Small intestine (tissue), 7 donors: ENCODE measurements around the gene UGT1A10. TPM values are rescaled to one million over a fixed set of nuclear protein-coding genes. Genes with fewer than 3 reads are reported as not detected.

Experiments
- DNase-seq, 2 donors: peaks; one replicate each; pipeline versions ENCODE4 v3.0.0 to v3.0.0-alpha.2; 2013
- FAIRE-seq: peaks from 2 replicates; lab custom pipeline; 2012; peaks lifted over from hg19 to GRCh38; lab: Jason Lieb, UNC
- H3K27ac ChIP-seq, 3 donors: one replicate each; pipeline ENCODE4 v1.5.1; 2013; ENCODE audit warnings: low read length in 2 of 3, mild to moderate bottlenecking in 2 of 3, control low read depth in 1 of 3, inconsistent platforms in 1 of 3, low read depth in 1 of 3, moderate library complexity in 1 of 3
- H3K27me3 ChIP-seq, 3 donors: one replicate each; pipeline ENCODE4 v1.6.1; 2013; ENCODE audit warnings: low read length in 3 of 3, inconsistent platforms in 1 of 3; ENCODE audit not compliant: control insufficient read depth in 3 of 3, insufficient read depth in 3 of 3
- H3K36me3 ChIP-seq, 3 donors: one replicate each; pipeline ENCODE4 v1.6.1; 2013; ENCODE audit warnings: low read length in 3 of 3, inconsistent platforms in 1 of 3, low read depth in 1 of 3, mild to moderate bottlenecking in 1 of 3, moderate library complexity in 1 of 3; ENCODE audit not compliant: control insufficient read depth in 3 of 3, insufficient read depth in 2 of 3
- H3K4me1 ChIP-seq, 3 donors: one replicate each; pipeline ENCODE4 v1.6.1; 2013; ENCODE audit warnings: low read length in 2 of 3, inconsistent platforms in 1 of 3, low read depth in 1 of 3, mild to moderate bottlenecking in 1 of 3, moderate library complexity in 1 of 3; ENCODE audit not compliant: control insufficient read depth in 3 of 3, insufficient read depth in 2 of 3
- H3K4me3 ChIP-seq, 3 donors: one replicate each; pipeline ENCODE4 v1.5.1; 2013; ENCODE audit warnings: low read length in 3 of 3, control low read depth in 1 of 3, inconsistent platforms in 1 of 3, low read depth in 1 of 3, mild to moderate bottlenecking in 1 of 3, moderate library complexity in 1 of 3
- H3K9me3 ChIP-seq, 2 donors: one replicate each; pipeline ENCODE4 v1.6.1; 2013; ENCODE audit warnings: low read depth in 1 of 2, low read length in 1 of 2; ENCODE audit not compliant: control insufficient read depth in 2 of 2, insufficient read depth in 1 of 2
- WGBS, 3 donors: extraction: QIAGEN DNeasy Blood & Tissue Kit; methylation state at CpG; one replicate each; pipeline ENCODE4 v1.1.7; 2013; 5-methylcytosine and 5-hydroxymethylcytosine counted together
- polyA plus RNA-seq, 4 donors: library from polyadenylated mRNA; stranded (reverse) in 3 of 4; unstranded in 1 of 4; fragments of 200-250 nt in 3 of 4; fragments of 120-200 nt in 1 of 4; gene quantifications; one replicate each; pipeline versions ENCODE4 v1.2.1 to v1.2.3, GENCODE V29; 2013
- donor health status: healthy with polysubstance abuse.
- donor health status: control.
- donor health status: control.
- donor health status: Bipolar disorder and iron deficiency.
- donor health status: healthy.

UGT1A10 gene
- polyA plus RNA-seq, 4 donors: 0.27 to 30.0 (median 18.5) TPM

DNA sequence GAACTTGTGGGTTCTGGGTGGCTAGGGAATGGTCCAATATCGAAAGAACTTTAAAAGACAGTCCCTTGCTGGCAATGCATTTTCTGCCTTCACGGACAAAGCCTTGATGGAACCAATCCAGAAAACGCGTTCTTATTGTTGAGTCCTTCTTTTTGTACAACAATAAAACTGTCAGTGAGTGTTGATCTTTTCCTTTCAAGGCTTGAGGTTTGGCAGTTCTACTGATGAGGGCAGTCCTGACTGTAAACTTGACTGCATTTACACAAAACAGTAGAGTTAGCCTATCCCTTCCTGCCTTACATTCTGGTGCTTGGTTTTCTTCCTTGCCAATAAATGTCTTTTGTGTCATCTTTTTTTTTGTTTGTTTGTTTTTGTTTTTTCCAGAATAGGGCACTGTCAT is 42.9 kb downstream of the UGT1A10 start:
- 74 to 80% (median 76%) methylated on average over 4 of the region's 4 CpGs for WGBS, 3 donors
- Histone ChIP-seq H3K27ac (no peak overlapping the region), H3K27me3 (peaks cover 0 to 2% (median 1%) of the 10 kb centered on the region in 3 donors), H3K36me3 (no peaks in the 10 kb centered on the region), H3K4me3 (no peak overlapping the region), H3K4me1 (no peaks in the 10 kb centered on the region), H3K9me3 (no peaks in the 10 kb centered on the region)
- FAIRE-seq (no peak), DNase-seq (no peak)

DNA sequence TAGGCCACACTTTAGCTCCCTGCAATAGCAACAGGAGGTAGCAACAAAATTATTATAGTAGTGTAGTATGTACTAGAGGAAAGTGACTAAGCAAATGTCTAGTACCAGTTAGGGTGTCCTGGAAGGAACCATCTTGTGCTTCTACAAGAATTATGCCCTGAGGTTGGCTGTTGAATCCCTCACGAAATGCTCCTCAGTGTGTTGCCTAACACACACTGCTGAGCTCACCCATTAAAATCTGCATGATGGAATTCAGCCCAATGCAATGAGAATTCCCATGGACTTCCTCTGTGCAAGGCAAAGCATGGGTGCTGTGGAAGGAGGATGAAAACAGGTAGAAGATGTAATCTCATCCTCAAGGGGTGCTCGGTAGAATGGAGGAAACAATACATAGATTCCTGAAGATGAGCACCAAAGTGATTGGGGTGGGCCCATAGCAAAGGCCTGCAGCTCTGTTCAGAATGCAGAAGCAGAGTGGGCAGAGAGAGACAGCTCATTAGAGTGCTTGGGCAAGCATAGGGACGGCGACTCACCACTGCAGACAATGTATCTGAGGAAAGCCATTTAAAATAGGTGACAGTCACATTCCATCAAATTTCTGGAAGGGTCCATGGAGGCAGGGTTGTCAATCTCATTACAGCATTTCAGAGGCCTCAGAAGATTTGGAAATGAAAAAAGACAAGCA is 44.3 kb downstream of the UGT1A10 start:
- Histone ChIP-seq H3K27ac (no peak overlapping the region), H3K36me3 (no peaks in the 10 kb centered on the region), H3K4me1 (peaks cover 0 to 2% (median 0%) of the 10 kb centered on the region in 3 donors), H3K9me3 (no peaks in the 10 kb centered on the region), H3K27me3 (peaks cover 0 to 2% (median 1%) of the 10 kb centered on the region in 3 donors), H3K4me3 (no peak overlapping the region)
- 81 to 93% (median 91%) methylated on average over 4 of the region's 4 CpGs for WGBS, 3 donors
- FAIRE-seq (no peak), DNase-seq (no peak)

DNA sequence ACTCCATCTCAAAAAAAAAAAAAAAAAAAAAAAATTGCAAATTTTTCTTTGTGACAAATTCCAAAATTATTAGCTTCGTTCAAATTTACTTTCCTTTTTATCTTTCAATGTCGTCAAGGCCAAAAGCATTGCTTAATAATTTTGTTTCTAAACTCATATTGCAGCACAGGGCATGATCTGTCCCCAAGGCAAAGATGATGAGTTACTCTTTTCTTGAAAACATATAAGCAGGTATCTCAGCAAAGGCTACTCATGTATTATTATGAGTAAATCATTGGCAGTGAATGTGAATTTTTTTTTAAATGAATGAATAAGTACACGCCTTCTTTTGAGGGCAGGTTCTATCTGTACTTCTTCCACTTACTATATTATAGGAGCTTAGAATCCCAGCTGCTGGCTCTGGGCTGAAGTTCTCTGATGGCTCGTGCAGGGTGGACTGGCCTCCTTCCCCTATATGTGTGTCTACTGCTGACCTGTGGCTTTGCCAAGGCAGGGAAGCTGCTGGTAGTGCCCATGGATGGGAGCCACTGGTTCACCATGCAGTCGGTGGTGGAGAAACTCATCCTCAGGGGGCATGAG is 45.4 kb downstream of the UGT1A10 start, which contains the start of gene UGT1A7:
Gene UGT1A7 (plus strand): TSS at position 381 of the 579 bp plus-strand sequence. CDS start 37 bp downstream, at position 418.
- peaks cover 0 to 2% (median 0%) of the 10 kb centered on the region in 3 donors for H3K27me3 ChIP-seq
- peaks cover 0 to 2% (median 0%) of the 10 kb centered on the region in 3 donors for H3K4me1 ChIP-seq
- H3K27ac ChIP-seq: no peak within 1 kb of the TSS
- DNase-seq (no peak), FAIRE-seq (no peak)
- no peaks in the 10 kb centered on the region for H3K36me3 ChIP-seq
- no peaks in the 10 kb centered on the region for H3K9me3 ChIP-seq
- WGBS, 3 donors: 74 to 86% (median 82%) methylated on average over 5 of the region's 5 CpGs
- no peak within 1 kb of the TSS for H3K4me3 ChIP-seq

DNA sequence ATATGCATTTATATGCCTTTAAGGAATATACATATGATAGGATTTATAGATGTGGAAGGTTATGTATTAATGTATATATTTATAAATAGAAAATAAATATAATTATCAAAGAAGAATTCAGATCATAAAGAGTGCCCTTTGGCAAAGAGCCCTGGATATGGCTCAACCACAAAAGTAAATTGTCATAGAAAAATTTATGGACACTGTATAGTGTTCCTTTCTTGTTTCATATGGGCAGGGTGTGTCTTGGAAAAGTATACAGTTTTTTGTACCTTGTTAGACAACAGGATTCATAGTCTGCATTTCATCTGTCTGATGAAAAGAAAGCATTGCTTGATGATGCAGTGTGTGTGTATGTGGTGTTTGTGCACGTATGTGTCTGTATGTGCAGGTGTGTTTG is 48.4 kb downstream of the UGT1A10 start:
- FAIRE-seq (no peak), DNase-seq (no peak)
- Histone ChIP-seq H3K4me3 (no peak overlapping the region), H3K27me3 (peaks cover 0 to 2% (median 0%) of the 10 kb centered on the region in 3 donors), H3K36me3 (no peaks in the 10 kb centered on the region), H3K4me1 (peaks cover 0 to 2% (median 0%) of the 10 kb centered on the region in 3 donors), H3K9me3 (no peaks in the 10 kb centered on the region), H3K27ac (no peak overlapping the region)
- 56 to 87% (median 75%) methylated on average over 1 of the region's 1 CpG for WGBS, 3 donors

DNA sequence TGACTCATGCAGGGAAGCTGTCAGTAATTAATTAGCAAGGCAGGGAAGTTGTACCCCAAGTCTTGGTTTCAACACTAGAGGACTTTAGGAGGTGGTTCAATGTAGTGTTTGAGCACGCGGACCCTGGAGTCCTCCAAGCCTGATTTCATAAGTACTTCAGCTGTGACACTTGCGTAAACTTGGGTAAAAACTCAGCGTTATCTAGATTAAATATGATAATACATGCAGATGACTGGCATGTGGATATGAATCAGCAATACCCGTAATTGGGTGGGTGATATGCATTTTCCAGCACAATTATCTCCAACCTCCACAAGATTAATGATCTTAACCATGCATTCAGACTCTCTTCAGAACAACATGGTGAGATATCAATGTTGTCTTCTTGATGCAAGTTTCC is 50.7 kb downstream of the UGT1A10 start:
- Histone ChIP-seq H3K27ac (no peak overlapping the region), H3K4me1 (peaks cover 0 to 7% (median 0%) of the 10 kb centered on the region in 3 donors), H3K9me3 (no peaks in the 10 kb centered on the region), H3K27me3 (peaks cover 0 to under 1% (median 0%) of the 10 kb centered on the region in 3 donors), H3K36me3 (no peaks in the 10 kb centered on the region), H3K4me3 (no peak overlapping the region)
- 79 to 88% (median 83%) methylated on average over 5 of the region's 5 CpGs for WGBS, 3 donors
- FAIRE-seq (no peak), DNase-seq (no peak)

DNA sequence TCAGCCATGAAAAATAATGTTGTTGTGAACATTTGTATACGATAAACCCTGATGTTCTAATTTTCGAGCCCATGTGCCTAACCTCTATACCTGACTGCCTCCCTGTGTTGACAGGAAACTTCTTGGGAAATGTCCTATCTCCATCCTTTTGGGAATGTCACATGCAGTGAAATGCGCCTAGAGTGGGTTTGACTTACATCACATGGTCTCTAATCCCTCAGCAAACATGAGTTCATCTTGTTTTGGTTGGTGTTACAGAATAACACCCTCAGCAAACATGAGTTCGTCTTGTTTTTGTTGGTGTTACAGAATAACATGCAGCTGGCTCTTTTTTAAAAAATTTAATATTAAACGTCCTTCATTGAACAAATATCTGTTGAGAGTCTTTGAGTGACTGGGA is 52.1 kb downstream of the UGT1A10 start:
- no peak for FAIRE-seq
- Histone ChIP-seq H3K27ac (no peak overlapping the region), H3K4me1 (peaks cover 2 to 7% (median 3%) of the 10 kb centered on the region in 3 donors), H3K27me3 (no peaks in the 10 kb centered on the region), H3K9me3 (peaks cover 0 to 2% of the 10 kb centered on the region in 2 donors), H3K4me3 (no peak overlapping the region), H3K36me3 (no peaks in the 10 kb centered on the region)
- no peak for DNase-seq
- 84 to 90% (median 86%) methylated on average over 5 of the region's 5 CpGs for WGBS, 3 donors

DNA sequence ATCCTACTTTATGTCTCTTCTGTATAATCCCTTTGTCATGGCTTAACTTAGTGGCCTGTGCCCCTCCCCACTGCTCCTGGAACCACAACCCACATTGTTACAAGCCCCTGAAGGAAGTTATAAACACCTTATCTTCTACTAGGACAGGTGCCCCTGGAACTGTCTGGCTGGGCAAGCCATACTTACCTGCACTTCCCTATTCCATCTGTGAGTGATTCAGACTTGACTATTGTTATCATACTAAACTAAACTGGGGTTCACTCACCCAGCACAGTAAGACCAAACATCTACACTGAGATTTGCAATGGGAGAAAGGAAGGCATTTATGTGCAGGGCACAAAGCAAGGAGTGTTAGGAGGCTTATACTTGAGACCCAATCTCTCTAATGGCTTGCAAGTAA is 52.8 kb downstream of the UGT1A10 start:
- peaks cover 2 to 8% (median 3%) of the 10 kb centered on the region in 3 donors for H3K4me1 ChIP-seq
- H3K36me3 ChIP-seq: no peaks in the 10 kb centered on the region
- H3K27ac ChIP-seq: no peak overlapping the region
- no peak overlapping the region for H3K4me3 ChIP-seq
- peaks cover 0 to 3% of the 10 kb centered on the region in 2 donors for H3K9me3 ChIP-seq
- no peaks in the 10 kb centered on the region for H3K27me3 ChIP-seq
- DNase-seq (no peak), FAIRE-seq (no peak)

DNA sequence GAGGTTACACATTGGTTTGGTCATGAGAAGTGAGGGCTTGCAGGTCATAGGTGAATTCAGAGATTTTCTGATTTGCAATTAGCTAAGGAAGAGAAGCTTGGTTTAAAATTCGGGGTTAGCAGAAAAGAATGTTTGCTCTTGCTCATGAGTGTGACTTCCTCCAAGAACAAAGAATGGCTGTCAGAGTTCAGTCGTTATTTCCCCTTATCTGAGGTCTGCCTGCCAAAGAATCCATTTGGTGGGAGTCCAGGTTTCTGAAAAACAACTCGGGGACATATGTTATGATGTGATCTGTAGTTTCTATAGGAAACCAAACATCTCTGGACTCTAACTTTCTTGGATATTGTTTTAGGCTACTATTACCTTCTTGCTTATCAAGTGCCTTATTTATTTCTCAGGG is 53.3 kb downstream of the UGT1A10 start:
- no peak overlapping the region for H3K4me3 ChIP-seq
- H3K27ac ChIP-seq: no peak overlapping the region
- H3K9me3 ChIP-seq: peaks cover 0 to 3% of the 10 kb centered on the region in 2 donors
- H3K36me3 ChIP-seq: no peaks in the 10 kb centered on the region
- no peak for FAIRE-seq
- peaks cover 2 to 8% (median 3%) of the 10 kb centered on the region in 3 donors for H3K4me1 ChIP-seq
- no peaks in the 10 kb centered on the region for H3K27me3 ChIP-seq
- DNase-seq: no peak
- 4 to 11% (median 8%) methylated on average over 3 of the region's 3 CpGs for WGBS, 3 donors
